Neutrophil (primary cell): ENCODE measurements around the gene HDHD2.
"Not testable (repeated sequence)": the region's sequence is repeated elsewhere in the genome, so short reads cannot be mapped to it uniquely, and the experiment has no call there.

Source experiments
- H3K27ac ChIP-seq: fragments of 200-600 bp; sonication (generic); 2 replicates; pipeline ENCODE4 v1.5.1; 2016; ENCODE audit warnings: mild to moderate bottlenecking, moderate library complexity
- H3K27me3 ChIP-seq: fragments of 200-600 bp; sonication (generic); 2 replicates; pipeline ENCODE4 v1.6.0; 2016; ENCODE audit warnings: mild to moderate bottlenecking
- H3K36me3 ChIP-seq: fragments of 200-600 bp; sonication (generic); 2 replicates; pipeline ENCODE4 v1.5.1; 2017
- H3K4me1 ChIP-seq, 2 experiments: fragments of 200-600 bp in 1 of 2; sonication (generic) in 1 of 2; 1 replicate in 1 of 2; 2 replicates in 1 of 2; pipeline versions ENCODE4 v1.5.1 to v1.6.1; 2013 to 2016; ENCODE audit warnings: low read depth in 1 of 2, low read length in 1 of 2, mild to moderate bottlenecking in 1 of 2, moderate library complexity in 1 of 2; ENCODE audit not compliant: control insufficient read depth in 1 of 2, insufficient read depth in 1 of 2
- H3K4me3 ChIP-seq, 2 experiments: fragments of 200-600 bp in 1 of 2; sonication (generic) in 1 of 2; 1 replicate in 1 of 2; 2 replicates in 1 of 2; pipeline ENCODE4 v1.5.1; 2013 to 2016; ENCODE audit warnings: low read depth in 1 of 2, low read length in 1 of 2, mild to moderate bottlenecking in 1 of 2, moderate library complexity in 1 of 2
- H3K9me3 ChIP-seq: fragments of 200-600 bp; sonication (generic); 2 replicates; pipeline ENCODE4 v1.5.1; 2016
- CTCF ChIP-seq: fragments of 200-600 bp; sonication (generic); IDR thresholded peaks from 2 replicates; pipeline ENCODE4 v1.5.1; 2016; ENCODE audit warnings: antibody characterized with exemption

Gene HDHD2

GRCh38 chr18:47150029-47150823 is at the start of gene HDHD2:
Gene HDHD2, minus strand, starts transcription at chr18:47150500. Its CDS starts 14,061 bp downstream, at chr18:47136439.
- TF ChIP-seq CTCF, result no peak
- Histone ChIP-seq H3K4me3 (peak within 1 kb of the TSS; percentile 76 to 87), H3K36me3 (no peaks in the 10 kb centered on the region)

DNA sequence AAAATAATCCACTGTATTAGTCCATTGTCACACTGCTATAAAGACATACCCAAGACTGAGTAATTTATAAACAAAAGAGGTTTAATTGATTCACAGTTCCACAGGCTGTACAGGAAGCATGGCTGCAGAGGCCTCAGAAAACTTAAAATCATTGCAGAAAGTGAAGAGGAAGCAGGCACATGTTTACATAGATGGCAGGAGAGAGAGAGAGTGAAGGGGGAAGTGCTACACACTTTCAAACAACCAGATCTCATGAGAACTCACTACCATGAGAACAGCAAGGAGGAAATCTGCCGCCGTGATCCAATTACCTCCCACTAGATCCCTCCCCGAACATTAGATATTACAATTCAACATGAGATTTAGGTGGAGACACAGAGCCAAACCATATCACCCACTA is 45.7 kb upstream of the HDHD2 start:
- not testable (repeated sequence) for H3K36me3 ChIP-seq, H3K4me3 ChIP-seq, H3K9me3 ChIP-seq, H3K27ac ChIP-seq, H3K4me1 ChIP-seq
- peaks cover 37% of the 10 kb centered on the region for H3K27me3 ChIP-seq

More at GRCh38 chr18:47150029-47150823, at the start of gene HDHD2:
- H3K4me1 ChIP-seq, result peaks cover 7 to 14% of the 10 kb centered on the region in 2 experiments
- peak within 1 kb of the TSS; percentile 73 for H3K27ac ChIP-seq
- H3K9me3 ChIP-seq, result no peaks in the 10 kb centered on the region
- no peaks in the 10 kb centered on the region for H3K27me3 ChIP-seq

- Histone ChIP-seq H3K27ac (no peak overlapping the region), H3K27me3 (peaks cover 28% of the 10 kb centered on the region), H3K4me3 (no peak overlapping the region), H3K36me3 (no peaks in the 10 kb centered on the region), H3K4me1 (no peaks in the 10 kb centered on the region), H3K9me3 (no peaks in the 10 kb centered on the region)
- no peak for TF ChIP-seq CTCF
Observed at GRCh38 chr18:47191961-47192360, 41.7 kb upstream of the HDHD2 start.

DNA sequence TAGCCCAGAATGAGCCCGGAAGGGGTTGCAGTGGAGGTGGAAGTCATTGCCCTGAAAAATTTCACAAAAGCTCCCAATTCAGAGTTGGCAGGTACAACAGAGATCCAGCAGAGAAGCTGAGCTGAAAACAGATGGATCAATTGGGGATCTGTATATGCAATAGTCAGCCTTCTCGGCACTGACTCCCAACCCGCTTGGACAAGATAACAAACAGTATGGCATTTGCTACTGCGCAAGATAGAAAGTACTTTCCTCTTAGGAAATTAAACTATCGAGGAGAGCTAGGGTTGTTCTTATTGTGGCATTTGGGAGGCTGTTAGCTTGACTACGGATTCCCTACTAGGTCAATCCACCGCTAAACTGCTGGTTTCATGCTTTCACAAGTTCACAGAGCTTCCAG is 37.4 kb upstream of the HDHD2 start:
- no peak overlapping the region for H3K27ac ChIP-seq
- no peaks in the 10 kb centered on the region for H3K36me3 ChIP-seq
- no peak overlapping the region for H3K4me3 ChIP-seq
- no peak for TF ChIP-seq CTCF
- no peaks in the 10 kb centered on the region for H3K9me3 ChIP-seq
- peaks cover 29% of the 10 kb centered on the region for H3K27me3 ChIP-seq
- H3K4me1 ChIP-seq, result no peaks in the 10 kb centered on the region

DNA sequence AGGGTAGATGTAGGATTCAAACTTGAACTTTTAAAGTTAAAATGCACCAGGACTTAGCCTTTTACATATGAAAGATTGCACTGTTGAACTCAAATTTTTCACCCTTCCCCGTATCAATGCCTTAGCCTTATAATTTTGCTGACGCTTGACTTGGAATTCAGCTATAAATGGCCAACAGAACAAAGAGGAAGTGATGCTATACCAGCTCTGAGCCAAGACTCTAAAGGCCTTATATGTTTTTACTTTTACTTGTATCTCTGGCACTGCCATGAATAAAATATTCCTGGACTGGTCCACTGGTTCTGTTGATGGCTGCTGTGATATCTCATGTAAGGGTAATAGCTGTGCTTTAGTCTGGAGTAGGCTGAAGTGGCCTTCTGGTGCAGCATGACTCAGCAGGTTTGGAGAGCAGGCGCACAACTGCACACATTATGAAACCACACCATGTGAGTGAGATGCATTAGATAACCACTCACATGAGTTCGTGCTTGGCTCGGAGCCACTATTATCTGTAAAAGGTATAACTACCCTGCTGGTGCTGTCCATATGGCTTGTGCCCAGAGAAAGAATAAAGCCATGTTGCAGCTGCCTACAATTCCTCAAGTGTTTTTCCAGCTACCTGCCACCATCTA is 34.2 kb upstream of the HDHD2 start:
- no peaks in the 10 kb centered on the region for H3K36me3 ChIP-seq
- H3K4me1 ChIP-seq, result no peaks in the 10 kb centered on the region
- no peak overlapping the region for H3K4me3 ChIP-seq
- H3K27ac ChIP-seq, result no peak overlapping the region
- H3K27me3 ChIP-seq, result peaks cover 29% of the 10 kb centered on the region
- no peak for TF ChIP-seq CTCF
- H3K9me3 ChIP-seq, result no peaks in the 10 kb centered on the region

DNA sequence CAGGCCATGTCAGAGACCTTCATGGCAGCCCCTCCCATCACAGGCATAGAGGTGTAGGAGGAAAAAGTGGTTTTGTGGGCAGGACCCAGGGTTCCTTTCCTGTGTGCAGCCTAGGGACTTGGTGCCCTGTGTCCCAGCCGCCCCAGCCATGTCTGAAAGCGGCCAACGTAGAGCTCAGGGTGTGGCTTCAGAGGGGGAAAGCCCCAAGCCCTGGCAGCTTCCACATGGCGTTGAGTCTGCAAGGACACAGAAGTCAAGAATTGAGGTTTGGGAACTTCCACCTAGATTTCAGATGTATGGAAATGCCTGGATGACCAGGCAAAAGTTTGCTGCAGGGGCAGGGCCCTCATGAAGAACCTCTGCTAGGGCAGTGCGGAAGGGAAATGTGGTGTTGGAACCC is 31.9 kb upstream of the HDHD2 start:
- not testable (repeated sequence) for H3K4me3 ChIP-seq, H3K27ac ChIP-seq, H3K36me3 ChIP-seq, H3K9me3 ChIP-seq, H3K4me1 ChIP-seq
- H3K27me3 ChIP-seq, result peaks cover 22% of the 10 kb centered on the region
